Coronary artery (tissue), 2 donors: ENCODE data around the gene LARP1.
A peak's percentile ranks its signal among the peaks of the same experiment; 100 is the strongest.

Experiments
- DNase-seq: peaks from one replicate; pipeline ENCODE4 v3.0.0-alpha.2; 2017; ENCODE audit warnings: low spot score
- H3K27ac ChIP-seq, 2 donors: fragments of 200-600 bp; sonication (generic); one replicate each; pipeline ENCODE4 v1.5.1; 2016 to 2019
- H3K4me3 ChIP-seq: fragments of 200-600 bp; sonication (generic); 2 replicates; pipeline ENCODE4 v1.5.1; 2016; ENCODE audit warnings: mild to moderate bottlenecking, moderate library complexity
- TF ChIP-seq, protein P1 (sequence below): fragments of 200-600 bp; sonication (generic); IDR thresholded peaks from one replicate; pipeline ENCODE4 v1.5.1; 2019; ENCODE audit warnings: antibody characterized with exemption

Gene LARP1

GRCh38 chr5:154811239-154811638, 56.1 kb downstream of the LARP1 start:
- TF ChIP-seq, protein P1, sequence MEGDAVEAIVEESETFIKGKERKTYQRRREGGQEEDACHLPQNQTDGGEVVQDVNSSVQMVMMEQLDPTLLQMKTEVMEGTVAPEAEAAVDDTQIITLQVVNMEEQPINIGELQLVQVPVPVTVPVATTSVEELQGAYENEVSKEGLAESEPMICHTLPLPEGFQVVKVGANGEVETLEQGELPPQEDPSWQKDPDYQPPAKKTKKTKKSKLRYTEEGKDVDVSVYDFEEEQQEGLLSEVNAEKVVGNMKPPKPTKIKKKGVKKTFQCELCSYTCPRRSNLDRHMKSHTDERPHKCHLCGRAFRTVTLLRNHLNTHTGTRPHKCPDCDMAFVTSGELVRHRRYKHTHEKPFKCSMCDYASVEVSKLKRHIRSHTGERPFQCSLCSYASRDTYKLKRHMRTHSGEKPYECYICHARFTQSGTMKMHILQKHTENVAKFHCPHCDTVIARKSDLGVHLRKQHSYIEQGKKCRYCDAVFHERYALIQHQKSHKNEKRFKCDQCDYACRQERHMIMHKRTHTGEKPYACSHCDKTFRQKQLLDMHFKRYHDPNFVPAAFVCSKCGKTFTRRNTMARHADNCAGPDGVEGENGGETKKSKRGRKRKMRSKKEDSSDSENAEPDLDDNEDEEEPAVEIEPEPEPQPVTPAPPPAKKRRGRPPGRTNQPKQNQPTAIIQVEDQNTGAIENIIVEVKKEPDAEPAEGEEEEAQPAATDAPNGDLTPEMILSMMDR = no peak
- no peak for DNase-seq
- peak overlapping the region in 1 of 2 donors; percentile 17 for H3K27ac ChIP-seq
- H3K4me3 ChIP-seq = no peak overlapping the region

DNA sequence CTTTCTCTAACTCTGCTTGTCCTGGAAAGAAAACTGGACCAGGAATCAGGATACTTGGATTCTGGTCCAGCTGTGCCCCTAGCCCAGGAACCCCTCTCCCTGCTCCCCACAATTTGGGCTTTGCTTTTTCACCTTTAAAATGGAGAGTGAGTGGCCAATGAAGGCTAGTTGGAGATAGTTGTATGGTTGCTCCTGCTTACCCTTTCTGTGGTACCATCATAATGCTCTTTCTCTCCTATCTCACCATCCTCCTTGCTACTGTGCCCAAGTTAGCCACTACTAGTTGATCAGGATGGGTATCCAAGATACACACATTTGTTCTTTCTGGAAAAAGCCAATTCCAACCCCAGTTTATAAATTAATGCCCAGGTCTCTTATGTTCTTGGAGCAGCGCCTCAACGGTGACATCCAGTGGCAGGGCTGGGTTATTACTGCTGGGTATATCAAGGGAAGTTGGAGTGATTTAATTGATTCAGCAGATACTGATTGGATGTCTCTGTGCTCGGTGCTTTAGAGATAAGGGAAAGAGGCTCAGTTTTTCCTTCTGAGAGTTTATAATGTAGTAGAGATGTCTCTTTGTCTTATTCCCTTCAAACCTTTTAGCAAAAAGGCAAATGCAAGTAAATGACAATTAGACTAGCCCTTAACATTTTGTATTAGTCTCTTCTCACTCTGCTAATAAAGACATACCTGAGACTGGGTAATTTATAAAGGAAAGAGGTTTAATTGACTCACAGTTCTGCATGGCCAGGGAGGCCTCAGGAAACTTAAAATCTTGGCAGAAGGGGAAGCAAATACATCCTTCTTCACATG, 56.7 kb downstream of the LARP1 start:
- no peak for DNase-seq
- no peak overlapping the region for H3K4me3 ChIP-seq
- TF ChIP-seq, protein P1 = peak; percentile 80
- H3K27ac ChIP-seq = peak overlapping the region in 1 of 2 donors; percentile 17

GRCh38 chr5:154813158-154813557, 58.0 kb downstream of the LARP1 start:
- TF ChIP-seq, protein P1 = no peak
- H3K27ac ChIP-seq = no peak overlapping the region
- H3K4me3 ChIP-seq = no peak overlapping the region
- no peak for DNase-seq

GRCh38 chr5:154813736-154814135, 58.6 kb downstream of the LARP1 start:
- TF ChIP-seq, protein P1 = no peak
- no peak overlapping the region for H3K27ac ChIP-seq
- H3K4me3 ChIP-seq = no peak overlapping the region
- DNase-seq = no peak

DNA sequence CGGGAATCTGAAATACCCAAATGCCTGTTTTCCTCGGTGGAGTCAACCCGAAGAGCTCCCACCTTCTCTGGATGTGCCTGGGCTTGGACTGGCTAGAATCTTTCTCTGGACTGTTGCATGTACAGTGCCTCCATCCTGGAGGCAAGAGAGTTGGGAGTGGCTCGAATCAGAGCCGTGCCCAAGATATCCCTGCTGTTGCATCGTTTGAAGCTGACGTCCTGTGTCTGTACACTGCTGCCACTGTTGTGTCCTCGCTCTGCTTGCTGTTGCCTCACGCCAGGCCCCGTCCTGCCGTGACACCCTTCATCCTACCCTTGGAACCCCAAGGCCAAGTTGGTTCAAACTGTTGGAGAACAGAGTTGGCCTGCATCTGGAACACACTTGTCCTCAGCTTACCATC, 59.8 kb downstream of the LARP1 start:
- Histone ChIP-seq H3K4me3 (no peak overlapping the region), H3K27ac (no peak overlapping the region)
- DNase-seq = no peak
- TF ChIP-seq, protein P1 = no peak

- TF ChIP-seq, protein P1 = no peak
- DNase-seq = no peak
- Histone ChIP-seq H3K4me3 (no peak overlapping the region), H3K27ac (peak overlapping the region in 1 of 2 donors; percentile 15)
Measured at GRCh38 chr5:154815684-154816247, 60.6 kb downstream of the LARP1 start.
